NCI-H524 treated with DMSO at 0.1 percent for 48 hours (cell line): Measurements from ENCODE around the gene MAML2.

Experiments used
- DNase-seq: peaks from one replicate; lab custom pipeline; 2025; lab: John Stamatoyannopoulos, UW

MAML2 gene

DNA sequence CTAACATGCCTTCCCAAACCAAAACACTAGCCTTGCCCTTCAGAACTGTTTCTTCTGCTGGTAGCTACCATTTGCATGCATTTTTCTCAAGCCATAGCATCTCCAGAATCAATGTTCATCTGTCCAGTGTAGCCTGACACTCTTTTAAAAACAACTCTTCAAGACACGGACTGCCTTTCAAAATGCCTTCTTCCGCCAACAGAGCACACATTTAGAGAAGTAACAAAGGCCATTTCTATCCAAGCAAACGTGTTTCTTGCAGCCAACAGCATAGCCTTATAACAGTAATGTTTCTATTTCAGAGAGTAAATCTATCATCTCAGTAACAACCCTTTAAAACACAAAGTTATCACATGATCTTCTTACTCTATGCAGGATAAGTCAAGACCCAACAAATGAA, 275.8 kb downstream of the MAML2 start:
- DNase-seq, result no peak

DNA sequence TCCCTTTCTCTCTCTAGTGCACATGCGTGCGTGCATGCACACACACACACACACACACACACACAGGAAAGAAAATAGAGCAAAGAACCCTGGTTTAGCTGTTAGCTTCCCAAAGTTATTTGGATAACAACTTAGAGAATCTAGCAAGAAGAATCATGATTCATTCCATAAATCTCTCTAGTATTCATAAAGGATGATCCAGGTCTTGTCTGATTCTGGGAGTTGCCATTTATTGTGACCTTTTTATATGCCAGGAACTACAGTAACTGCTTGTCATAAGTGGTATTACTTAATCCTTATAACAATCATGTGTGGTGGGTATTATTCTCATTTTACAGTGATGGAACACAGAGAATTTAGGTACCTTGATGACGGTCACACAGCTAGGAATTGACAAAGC, 277.6 kb downstream of the MAML2 start:
- no peak for DNase-seq

DNA sequence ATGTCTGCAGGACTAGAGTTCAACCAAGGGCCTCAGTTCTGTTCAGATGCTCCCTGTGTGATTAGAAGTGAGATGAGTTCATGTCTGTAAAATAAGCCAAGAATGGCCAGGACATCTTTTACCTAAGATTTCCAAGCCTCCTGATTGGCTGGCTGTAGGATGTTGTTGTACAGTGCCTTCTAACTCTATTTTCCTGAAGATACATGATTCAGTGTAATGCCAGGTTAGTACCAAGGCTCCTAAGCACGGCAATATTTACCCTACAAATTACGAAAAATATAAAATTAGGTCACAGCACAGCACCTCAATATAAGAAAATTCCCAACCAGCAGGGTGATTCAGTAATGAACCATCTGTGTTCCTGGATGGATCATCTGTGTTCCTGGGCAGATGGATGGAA, 279.1 kb downstream of the MAML2 start:
- no peak for DNase-seq

DNA sequence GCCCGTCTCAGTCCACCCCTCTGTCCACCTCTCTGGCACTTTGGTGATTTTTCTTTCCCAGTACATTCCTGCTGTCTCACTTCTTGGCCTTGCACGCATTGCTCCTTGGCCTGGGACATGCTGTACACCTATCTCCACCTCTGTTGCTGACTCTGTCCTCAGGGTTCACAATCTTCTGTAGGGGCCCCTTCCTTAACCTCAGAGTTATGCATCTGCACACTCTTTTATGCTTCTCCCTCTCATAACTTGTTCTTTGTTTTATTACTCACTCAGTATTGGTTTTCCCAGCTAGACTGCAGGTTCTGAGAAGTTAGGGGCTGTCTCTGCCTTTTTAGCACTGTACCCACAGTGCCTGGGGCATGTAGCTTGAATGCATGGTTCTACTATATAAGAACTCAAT, 279.9 kb downstream of the MAML2 start:
- DNase-seq, result no peak

DNA sequence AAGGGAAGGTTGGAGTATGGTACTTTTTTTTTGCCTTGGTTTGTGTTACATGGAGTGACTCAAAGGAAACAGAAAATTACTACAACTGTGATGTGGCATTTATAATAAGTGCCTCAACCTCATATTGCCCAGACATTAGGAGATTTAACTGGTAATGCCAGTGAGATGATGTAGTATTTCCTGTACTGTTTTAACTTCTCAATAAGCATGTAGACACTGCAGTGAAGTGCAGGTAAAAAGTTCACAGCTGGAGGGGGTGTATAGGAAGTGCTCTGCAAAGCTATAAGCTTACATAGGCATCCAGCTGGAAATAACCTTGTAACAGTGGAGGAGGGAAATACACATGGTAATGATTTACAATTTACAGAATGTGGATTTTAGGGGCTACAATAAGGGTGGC, 280.9 kb downstream of the MAML2 start:
- no peak for DNase-seq

DNA sequence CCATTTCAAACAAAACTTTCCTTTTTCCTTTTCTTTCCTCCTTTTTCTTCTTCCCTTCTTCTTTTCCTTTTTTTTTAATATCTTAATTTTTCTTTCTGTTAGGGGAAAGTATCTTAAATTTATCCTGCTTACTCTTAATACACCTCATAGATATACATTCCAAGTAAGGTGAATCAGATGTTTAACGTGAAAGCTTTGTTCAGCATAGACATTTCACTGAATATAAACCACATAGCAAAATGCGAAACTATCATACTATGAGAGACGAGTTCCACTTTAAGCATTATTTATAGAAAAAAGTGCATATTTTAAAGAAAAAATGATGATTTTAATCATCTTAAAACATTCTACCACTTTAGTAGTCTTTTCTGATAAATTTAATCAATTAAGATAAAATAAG, 281.3 kb downstream of the MAML2 start:
- no peak for DNase-seq

DNA sequence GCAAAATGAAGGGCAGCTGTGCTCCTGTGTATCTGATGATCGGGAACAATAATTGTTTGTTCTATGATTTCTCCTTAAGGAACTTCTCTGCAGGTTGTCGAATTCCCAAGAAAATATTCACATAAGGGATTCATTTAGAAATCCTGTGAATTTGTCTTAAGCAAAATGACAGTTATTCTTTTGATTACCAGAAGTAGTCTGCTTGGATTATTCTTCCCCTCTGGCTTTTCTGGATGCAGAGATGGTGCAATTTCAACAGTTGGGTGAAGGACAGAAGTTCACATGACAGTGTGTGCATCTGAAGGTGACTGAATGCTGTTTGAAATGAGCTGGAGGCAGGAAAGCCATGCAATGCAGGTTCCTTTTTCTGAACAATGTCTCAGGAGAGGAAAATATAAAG, 281.9 kb downstream of the MAML2 start:
- DNase-seq, result no peak

DNA sequence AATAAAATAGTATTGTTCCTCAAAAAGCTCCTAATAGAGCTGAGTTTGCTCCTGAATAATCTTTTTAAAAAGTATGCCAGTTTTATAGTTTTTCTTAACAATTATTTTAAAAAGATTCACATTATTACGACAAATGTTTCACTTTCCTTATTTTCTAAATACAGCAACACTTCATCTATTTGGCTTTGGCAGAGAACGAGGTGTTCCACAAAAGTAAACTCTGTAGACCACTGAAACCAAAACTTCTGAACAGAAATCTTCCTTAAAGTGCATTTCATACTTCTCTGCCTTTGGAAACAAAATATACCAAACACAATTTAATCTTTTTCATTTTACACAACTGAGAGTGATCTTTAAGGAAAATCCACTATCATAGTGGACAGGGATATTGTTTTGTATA, 285.5 kb downstream of the MAML2 start:
- no peak for DNase-seq

DNA sequence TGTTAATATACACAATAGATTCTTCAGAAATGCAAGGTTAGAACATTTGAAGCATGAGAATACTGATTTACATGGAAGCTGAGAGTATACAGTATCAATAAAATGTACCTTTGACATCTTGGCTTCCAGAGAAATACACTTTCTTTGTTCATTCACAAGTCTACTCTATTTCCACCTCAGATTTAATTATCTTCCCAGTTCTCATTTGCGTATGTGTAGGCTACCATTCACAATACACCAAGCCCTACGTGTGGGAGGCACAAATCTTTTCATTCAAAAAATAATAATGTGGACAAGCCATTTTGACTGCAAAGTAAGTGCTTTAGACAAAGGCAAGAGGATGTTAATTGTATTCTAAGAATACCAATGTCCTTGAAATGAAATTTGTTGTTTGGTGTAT, 286.4 kb downstream of the MAML2 start:
- no peak for DNase-seq

DNA sequence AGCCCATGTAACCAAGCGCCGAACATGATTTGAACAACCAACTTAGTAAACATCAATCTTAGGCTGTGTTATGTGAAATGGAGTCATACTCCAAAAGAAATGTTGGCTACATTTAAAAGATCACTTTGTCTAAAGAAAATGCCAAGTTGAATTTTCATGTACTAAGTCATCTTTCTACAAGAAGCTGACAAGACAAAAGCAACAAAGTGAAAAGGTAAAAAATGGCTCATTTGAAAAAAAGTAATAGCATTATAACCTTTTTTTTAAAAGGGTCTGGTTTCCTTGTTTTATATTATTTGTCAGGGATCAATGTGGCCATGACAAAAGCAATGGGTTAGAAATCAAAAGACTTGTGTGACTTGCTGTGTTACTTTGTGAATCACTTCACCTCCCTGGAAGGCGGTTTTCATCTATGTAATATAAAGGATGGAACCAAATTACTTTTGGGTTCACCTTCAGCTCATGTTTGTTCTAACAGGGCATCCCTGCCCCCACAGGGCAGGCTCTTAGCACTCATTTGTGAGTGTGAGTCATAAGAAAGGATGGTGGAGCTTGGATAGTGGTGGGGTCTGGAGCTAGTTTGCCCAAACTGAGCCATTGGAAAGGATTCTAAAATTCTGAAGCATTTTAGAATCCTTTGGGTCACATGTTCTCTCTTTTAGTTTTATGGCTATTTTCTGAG, 287.1 kb downstream of the MAML2 start:
- DNase-seq, result no peak

DNA sequence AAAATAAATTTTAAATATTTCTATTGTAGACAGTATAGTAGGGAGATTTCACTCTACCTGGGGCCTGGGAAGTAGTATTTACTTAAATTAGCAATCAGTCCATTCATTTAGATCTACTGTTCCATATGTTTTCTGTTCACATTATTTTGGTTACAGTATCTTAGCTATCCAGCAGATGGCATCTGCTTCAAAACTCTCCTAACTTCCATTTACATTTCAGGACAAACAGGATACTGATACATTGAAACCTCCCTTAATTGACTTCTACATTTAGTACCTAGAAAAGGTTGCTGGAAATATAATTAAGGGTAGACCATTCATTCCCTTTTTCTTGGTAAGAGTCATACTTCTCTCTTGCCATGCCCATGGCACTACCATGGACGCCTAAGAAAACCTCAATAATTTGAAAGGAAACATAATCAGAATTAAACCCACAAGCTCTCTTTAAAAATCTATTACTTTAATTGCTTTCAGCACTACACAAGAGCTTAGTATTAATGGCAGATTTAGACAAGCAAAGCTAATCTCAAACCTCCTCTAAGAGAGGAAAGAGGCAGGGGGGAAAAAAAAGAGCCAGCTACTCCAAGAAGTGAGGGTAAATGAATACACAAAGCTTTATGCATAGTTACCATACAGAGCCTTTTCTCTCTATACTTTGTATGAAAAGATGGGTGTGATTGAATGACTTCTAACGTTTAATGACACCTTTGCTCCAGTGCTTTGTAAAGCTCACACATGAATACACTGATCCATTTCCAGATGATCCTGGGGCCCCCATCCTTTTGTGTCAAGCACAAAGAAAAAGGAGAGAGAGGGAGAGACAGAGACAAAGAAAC, 287.9 kb downstream of the MAML2 start:
- DNase-seq, result peak; percentile 12

DNA sequence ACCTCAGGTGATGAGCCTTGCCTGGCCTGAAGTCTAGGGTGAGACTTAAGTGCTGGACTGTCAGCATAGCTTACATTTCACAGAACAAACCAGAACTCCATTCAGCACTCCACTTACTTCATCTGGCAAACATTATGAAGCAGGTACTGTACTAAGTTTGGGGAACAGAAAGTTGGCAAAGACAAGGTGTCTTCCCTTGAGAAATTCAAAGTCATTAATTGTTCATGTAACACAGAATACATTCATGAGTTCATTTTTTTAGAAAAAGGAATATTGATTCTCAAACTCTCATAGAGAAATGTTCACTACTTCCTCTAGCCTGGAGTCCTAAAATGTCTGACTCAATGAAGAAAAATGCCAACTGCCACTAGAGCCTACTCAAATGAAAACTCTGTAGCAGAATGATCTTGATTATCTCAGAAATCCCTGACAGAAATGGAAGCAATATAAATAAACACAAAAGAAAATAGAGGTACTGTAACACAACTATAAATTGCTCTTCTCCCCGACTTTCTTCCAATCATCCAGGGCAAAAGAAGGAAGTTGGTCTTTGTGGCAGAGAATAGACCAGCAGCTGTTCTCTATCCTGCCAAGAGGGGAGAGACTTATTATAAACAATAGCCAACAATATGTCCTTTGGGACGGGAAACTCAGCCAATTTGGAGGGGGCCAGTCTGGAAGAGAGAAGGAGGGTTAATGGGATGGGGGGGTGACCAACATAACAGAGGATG, 289.9 kb downstream of the MAML2 start:
- DNase-seq, result no peak

DNA sequence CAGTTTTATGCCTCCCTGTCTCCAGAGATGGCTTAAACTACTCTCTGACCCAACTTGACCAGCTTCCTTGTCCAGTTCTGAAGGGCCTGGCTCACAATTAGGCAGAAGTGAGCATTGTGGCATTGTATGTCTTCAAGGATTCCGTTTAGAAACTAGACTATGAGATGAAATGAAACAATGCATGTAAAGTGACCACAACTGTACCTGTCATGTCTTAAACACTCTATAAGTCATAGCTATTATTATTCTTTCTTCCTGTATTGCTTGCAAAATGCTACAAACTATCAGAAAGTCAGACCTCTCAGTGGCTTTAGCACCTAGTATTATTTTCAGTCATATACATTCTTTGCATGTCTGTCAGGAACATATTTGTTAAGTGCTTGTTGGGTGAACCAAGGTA, 291.2 kb downstream of the MAML2 start:
- no peak for DNase-seq

DNA sequence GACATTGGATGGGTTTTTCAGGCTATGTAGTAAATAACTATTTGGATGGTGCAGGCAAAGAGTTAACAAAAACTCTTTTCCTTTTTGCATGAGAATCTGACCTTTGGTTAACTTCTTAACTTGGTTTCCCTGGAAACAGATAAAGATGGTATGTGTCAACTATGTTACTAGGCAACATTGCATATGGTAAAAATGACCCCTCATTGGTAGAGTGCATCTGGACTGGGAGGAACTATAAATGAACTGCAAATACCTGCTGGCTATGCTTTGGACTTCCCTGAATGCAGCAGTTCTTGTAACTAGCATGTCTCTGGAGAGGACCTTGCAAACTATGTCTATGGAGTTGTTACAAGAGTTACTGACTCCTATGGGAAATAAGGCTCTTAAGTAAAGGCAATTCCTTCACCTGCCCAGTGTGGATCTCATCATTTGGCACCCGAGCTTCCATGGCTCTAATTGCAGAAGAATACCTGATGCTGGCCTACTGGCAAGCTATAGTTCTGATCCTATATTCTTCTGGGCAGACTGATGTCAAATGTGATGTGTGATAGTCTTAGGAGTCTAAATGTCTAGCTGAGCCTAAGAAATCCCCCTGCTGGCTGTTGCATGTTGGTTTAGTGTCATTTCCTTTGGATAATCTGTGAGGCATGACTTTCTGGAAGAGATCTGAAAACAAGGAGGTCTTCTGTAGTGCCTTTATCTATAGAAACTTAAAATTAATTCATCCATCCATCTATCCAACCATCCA, 292.4 kb downstream of the MAML2 start:
- DNase-seq, result no peak

DNA sequence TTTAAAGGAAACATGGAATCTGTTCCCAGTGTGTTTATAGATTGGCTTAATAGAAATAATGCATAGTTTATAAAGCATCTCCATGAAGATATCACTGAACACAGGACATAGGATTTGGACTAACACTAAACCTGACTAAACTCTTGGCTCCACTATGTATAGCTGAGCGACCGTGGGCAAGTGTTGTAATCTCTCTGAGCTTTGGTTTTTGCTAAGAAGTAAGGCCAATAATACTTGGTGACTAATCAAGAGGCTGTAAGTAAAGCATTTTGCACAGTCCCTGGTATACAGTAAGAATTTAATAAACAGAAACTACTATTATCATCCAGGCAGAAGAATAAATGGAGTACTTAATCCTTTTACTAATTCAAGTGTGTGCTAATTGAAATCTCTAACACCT, 293.6 kb downstream of the MAML2 start:
- no peak for DNase-seq

DNA sequence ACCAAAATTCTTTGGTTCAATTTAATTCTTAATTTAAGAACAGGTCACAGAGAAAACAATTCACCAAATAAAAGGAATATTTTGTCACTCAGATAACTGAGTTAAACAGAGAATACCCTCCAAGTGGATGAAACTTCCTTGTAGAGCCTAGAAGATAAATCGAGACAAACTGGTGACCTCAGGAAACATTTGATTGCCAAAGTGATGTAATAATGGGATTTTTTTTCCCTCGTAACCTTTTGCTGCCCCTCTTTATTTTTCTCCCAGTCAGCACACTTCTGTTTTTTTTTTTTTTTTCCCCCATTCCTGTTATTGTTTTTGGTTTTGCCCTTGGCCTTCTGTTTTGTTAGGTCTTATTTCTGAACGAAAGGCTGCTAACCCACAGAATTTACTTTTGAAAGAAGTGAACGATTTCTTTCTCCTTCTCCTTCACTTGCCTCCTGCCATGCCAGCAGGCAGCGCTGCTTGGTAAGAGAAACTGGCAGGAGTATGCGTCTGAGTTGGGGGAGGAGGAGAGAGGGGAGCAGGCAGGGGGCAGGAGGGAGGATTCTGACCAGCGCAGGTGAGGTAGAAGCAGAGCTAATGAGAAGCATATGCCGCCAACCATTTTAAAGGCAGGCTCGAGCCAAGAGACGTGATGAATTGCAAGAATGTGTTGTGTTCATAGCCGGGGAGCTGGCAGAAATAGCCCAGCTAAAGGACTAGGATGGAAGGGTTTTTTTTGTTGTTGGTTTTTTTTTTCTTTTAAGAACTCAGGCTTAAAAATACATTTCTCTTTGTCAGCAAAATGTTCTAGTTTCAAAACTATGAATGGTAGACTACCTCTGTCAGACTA, 297.2 kb downstream of the MAML2 start:
- DNase-seq, result no peak

DNA sequence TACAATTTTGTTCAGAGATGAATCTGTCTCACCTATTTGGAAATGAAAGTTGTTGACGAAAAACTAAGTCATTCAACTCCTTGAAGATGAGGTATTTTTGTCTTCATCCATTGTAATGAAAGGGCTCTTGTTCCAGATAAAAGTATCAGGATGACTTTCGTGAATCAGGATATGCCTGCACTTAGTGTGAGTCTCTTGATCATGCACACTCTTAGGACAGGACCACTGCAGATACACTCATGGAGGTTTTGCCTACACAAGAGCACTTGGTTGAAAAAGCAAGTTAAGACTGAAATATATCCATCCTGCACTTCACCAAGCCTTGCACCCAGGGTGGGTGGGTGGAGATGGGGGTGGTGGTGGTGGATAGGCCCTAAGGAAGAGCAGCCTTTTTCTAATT, 298.2 kb downstream of the MAML2 start:
- no peak for DNase-seq

DNA sequence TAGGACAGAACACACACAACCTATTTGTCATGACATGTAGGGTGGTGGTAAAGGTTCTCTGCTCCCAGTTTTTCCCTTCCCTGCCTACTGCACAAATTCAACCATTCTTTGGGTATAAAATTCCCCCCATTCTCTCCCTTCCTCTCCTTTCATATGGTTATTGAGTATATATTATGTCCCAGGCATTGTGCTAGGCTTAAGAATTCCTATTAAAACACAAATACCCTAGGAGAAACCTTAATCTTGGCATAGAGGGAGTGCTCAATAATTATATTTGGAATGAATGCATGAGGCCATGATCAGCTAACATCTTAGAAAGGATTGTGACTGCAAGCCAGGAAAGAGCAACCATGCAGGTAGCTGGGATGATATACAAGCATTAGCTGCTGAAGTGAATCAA, 298.7 kb downstream of the MAML2 start:
- DNase-seq, result no peak

DNA sequence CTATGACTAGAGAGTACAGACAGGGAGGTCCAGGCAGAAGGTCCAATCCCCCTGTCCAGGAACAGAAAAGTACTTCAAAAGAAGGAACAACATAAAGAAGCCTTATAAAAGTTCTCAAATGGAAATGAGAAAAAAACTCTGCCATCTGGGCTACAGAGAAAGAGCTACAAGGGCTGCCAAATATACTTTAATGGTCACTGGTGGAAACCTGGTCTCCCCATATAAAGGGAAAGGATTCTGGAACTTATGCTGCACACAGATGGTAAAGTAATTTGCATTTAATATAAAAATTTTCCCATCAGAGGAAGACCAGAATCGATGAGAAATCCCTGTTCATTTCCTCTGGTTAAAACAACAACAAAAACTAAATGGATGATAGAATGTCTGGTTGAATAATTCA, 299.7 kb downstream of the MAML2 start:
- no peak for DNase-seq

DNA sequence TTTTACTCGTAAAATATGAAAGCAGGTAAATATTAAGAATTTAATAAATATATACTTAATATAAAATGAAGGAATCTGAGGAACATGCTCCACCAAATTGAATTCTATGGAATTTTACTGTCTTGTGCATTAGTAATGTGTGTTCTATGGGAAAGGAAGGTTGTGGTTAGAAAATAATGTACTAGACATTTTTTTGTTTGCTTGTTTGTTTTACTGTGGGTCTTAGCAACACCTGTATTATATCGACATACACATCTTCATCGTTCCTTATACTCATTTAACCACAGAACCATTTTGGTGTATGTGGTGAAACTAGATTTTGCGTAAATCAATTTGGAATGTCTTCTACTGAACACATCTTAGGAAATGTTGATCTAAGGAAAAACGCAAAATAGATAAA, 304.9 kb downstream of the MAML2 start:
- no peak for DNase-seq

DNA sequence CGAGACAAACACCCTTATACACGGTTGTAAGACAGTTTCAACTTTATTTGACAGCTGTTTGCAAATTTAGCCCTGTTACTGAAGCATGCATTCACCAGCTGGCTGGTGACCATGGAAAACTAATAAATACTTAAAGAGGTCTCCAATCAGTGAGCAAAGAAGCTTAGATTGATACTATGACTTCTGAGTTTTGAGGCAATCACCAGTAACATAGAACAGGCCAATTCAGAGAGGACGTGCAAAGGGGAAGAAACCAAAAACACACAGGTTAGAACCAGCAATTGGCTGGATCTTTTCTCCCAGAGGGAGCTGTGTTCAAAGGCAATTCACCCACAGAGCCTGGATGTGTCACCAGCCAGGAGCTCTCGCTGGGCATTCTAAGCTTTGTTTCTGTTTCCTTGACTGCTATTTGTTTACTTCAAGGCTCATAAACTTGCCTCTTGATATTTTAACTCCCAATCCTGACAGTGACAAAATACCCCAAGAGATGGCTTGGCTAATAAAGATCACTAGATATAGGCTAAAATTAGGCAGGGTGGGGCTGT, 305.5 kb downstream of the MAML2 start:
- no peak for DNase-seq
